Stimulated activated CD8-positive, alpha-beta memory T cell treated with anti-CD3 and anti-CD28 coated beads, Interleukin-15, amount 100 ng/mL, for 48 hours (primary cell): ENCODE results near the gene CRTC1.
"Not testable (repeated sequence)": the region's sequence is repeated elsewhere in the genome, so short reads cannot be mapped to it uniquely, and the experiment has no call there.

ENCODE experiments used
- DNase-seq, 2 donors: peaks; one replicate each; pipeline ENCODE4 v3.0.0-alpha.2; 2020; ENCODE audit warnings: low read depth in 2 of 2

Gene CRTC1

DNA sequence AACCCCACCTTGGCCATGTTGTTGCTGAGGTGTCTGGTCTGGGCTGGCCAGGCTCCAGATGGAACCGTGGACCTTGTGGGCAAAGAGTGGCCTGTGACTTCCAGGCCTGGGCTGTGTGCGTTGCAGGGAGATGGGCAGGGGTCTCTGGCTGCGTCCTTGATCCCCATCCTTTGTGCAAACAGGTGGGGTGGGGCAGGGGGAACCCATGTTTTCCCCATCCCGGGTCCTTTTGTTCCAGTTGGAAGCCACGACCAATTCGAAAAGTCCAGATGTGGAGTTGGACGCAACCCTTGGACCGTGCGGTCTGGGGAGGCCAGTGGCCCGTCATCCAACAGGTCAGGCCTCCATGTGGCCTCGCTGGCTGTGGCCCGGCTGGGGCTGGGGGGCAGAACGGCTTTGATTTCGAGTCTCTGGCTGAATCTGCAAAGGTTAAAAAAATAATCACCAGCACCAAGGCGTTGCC lies 120.7 kb downstream of the CRTC1 start:
- no peak for DNase-seq

DNA sequence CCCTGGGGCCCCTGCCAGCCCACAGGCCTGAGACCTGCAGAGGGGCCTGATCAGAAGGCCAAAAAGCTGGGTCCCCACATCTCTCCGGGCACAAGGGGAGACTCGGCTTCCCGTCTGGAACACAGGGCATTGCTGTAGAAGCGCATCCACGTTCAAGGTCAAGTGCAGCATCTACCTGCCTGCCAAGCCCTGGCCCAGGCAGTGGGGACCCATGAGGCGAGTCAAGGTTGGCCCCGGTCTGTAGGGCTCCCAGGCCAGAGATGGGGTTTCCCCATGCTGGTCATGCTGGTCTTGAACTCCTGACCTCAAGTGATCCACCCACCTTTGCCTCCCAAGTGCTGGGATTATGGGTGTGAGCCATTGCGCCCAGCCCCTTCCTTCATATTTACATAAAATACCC lies 121.2 kb downstream of the CRTC1 start:
- no peak for DNase-seq

DNA sequence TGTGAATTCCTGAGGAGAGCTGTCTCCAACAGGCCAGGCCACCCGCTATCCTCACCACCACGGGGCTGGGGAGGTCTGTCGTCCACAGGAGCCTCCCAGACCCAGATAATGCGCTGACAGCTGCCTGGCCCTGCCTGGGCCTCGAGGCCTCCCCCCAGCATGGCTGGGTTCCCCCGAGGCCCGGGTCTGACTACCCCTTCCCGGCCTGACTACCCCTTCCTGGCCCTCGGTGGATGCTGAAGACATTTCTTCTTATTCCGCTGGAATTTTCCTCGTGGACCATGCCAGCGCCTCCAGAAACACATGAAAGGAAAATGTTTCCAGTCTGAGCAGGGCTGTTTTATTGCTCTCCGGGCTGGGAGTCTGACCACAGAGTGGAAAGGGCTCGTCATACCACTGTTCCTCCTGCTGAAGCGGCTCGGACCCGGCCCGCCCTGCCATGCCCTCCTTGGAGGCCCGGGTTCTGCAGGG lies 124.4 kb downstream of the CRTC1 start:
- DNase-seq, result no peak

DNA sequence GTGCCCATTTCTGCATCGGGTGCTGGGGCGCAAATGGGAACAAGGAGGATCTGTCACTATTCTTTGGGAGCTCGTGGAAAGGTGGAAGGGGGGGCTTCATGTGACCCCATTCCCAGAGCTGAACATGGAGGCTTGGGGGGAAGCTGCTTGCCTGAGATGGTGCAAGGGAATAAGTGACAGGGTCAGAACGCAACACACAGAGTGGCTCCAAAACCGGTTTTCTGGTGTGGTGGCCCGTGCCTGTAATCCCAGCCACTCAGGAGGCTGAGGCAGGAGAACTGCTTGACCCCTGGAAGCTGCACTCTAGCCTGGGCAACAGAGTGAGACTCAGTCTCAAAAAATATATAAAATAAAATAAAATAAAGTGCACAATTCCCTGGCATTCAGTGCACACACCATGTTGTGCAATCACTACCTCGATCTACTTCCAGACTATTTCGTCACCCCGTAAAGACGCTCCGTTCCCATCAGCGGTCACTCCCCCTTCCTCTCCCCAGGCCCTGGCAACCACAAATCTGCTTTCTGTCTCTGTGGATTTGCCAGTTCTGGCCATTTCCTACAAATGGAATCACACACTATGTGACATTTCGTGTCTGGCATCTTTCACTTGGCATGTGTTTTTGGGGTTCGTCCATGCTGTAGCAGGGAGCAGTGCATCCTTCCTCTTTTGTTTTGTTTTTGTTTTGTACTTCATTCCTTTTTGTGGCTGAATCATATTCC lies 125.8 kb downstream of the CRTC1 start:
- DNase-seq, result no peak

DNA sequence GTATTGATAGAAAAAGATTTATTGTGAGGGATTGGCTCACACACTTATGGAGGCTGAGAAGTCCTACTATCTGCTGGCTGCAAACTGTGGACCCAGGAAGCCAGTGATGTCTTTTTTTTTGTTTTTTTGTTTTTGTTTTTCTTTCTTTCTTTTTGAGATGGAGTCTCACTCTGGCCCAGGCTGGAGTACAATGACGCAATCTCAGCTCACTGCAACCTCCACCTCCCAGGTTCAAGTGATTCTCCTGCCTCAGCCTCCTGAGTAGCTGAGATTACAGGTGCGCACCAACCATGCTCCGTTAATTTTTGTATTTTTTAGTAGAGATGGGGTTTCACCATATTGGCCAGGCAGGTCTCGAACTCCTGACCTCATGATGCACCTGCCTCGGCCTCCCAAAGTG lies 128.2 kb downstream of the CRTC1 start:
- not testable (repeated sequence) for DNase-seq

DNA sequence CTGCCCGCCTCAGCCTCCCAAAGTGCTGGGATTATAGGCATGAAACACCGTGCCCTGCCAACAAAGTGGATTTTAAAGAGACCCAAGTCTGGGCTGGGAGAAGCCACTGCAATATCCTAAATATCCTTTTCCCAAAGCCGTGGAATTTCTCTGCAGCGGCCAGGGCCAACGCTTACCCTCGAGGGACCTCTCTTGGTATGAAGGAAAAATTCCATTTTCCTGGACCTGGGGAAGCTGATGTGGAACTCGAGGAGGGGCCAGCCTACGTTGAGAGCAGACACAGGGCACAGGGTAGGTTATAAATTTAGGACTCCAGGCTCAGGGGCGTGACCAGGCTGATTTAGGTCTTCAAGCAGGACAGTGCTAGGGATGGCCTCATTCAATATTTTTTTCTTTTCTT lies 130.6 kb downstream of the CRTC1 start:
- no peak for DNase-seq

DNA sequence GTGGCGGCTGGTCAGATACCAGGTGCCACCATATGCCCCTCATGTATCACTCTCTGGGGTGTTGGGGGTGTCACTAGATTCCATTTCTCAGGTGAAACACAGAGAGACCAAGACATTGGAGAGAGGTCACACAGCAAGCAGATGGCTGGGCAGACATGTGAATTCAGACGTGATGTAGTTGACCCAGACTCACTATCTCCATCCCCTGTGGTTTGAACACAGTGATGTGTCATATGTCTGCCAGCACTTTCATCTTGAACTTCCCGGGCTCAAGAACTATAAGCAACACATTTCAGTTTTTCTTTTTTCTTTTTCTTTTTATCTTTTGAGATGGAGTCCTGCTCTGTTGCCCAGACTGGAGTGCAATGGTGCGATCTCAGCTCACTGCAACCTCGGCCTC lies 132.2 kb downstream of the CRTC1 start:
- DNase-seq, result no peak

DNA sequence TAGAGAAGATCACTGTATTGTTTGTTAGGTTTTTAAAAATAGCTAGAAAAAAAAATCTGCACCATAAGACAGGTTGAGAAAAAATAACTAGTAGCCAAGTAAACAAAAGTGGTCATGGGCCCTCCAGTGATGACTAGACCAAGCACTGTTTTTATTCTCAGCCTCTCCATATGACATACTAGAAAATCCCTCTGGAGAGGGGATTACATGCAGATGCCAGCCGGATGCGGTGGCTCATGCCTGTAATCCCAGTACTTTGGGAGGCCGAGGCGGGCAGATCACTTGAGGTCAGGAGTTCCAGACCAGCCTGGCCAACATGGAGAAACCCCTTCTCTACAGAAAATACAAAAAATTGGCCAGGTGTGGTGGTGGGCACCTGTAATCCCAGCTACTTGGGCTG lies 133.2 kb downstream of the CRTC1 start:
- not testable (repeated sequence) for DNase-seq

DNA sequence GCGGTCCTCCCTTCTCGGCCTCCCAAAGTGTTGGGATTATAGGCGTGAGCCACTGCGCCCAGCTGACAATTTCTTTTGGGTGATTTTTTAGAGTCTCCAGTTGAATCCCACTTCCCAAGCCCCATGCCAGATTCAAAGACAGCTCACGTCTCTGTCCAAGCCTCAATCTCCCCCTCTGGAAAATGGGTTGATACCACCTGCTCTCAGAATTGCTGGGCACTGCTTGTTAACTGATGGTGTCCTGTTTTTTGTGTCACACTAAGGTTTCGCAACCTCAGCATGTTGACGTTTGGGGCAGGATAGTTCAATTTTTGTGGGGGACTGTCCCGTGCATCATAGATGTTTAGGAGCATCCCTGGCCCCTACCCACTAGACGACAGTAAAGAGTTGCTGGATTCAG lies 134.1 kb downstream of the CRTC1 start:
- DNase-seq, result no peak

DNA sequence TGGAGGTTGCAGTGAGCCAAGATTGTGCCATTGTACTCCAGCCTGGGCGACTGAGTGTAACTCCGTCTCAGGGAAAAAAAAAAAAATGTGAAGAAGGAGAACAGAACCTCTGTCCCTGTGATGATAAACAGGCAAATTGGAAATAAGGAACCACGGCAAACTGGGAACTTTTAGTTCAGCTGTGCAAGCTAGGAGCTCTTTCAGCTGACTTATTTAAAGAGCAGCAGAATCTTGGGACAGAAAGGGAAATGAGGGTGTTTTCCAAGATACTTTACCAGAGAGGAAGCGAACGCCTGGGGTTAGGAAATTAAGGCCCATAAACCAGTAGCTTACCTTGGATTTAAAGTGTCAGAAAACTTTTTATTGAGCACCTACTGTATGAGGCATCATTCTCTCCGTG lies 145.3 kb downstream of the CRTC1 start:
- DNase-seq, result no peak

DNA sequence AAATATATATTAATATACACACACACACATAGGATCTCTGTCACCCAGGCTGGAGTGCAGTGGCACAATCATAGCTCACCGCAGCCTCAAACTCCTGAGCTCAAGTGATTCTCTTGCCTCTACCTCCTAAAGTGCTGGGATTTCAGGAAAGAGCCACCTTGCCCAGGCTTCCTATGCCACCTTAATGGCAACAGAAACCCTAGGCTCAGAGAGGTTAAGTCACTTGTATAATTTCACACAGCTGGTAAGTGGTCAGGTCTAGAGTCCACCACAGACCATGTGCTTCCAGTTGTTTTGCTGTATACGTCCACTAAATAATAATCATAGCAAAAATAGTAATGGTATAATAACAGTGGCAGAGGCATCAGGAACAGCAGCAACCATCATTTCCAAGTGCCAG lies 147.0 kb downstream of the CRTC1 start:
- DNase-seq, result no peak

DNA sequence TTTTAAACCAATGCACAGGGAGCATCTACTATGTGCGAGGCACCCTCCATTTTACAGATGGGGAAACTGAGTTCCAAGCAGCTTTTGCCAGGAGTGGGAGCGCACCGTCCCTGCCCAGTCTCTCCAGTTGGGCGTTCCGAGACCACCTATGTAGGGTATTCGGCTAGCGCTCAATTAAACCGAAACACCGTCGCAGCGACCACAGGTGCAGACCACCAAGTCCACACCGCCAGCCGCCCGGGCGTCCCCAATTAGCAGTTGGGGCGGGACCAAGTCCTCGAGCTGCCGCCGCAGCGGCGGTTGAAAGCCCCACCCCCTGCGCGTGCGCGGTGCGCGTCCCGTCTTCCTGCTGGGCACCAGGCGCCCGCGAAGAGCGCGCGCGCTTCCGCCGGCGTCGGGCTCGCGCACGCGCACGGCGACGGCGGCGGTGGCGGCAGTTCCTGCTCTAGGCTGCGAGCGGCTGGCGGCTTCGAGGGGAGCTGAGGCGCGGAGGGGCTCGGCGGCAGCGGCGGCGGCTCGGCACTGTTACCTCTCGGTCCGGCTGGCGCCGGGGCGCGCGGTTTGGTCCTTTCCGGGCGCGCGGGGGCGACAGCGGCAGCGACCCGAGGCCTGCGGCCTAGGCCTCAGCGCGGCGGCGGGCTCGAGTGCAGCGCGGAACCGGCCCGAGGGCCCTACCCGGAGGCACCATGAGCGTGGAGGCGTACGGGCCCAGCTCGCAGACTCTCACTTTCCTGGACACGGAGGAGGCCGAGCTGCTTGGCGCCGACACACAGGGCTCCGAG lies 148.2 kb downstream of the CRTC1 start, which contains the start of gene UPF1:
UPF1 (plus strand) TSS at position 436 of the 782 bp plus-strand sequence; CDS start at position 687, 251 bp downstream.
- DNase-seq, result peak; percentile 96 to 97
